Ishikawa (cell line): Measurements from ENCODE around the gene PAK5.

Source experiments
- CEBPB ChIP-seq: IDR thresholded peaks from 2 replicates; pipeline ENCODE4 v1.6.1; 2012
- CREB1 ChIP-seq: IDR thresholded peaks from 2 replicates; pipeline ENCODE4 v1.6.1; 2012; ENCODE audit warnings: low read depth
- EP300 ChIP-seq: IDR thresholded peaks from 2 replicates; pipeline ENCODE4 v1.6.1; 2012; ENCODE audit warnings: borderline replicate concordance
- MAX ChIP-seq: IDR thresholded peaks from 2 replicates; pipeline ENCODE4 v1.6.1; 2012
- NFIC ChIP-seq: IDR thresholded peaks from 2 replicates; pipeline ENCODE4 v1.6.1; 2012
- RAD21 ChIP-seq: IDR thresholded peaks from 2 replicates; pipeline ENCODE4 v1.6.1; 2012; ENCODE audit warnings: low read depth
- REST ChIP-seq: IDR thresholded peaks from 2 replicates; pipeline ENCODE4 v1.6.1; 2012; ENCODE audit warnings: low read depth, mild to moderate bottlenecking
- TAF1 ChIP-seq: IDR thresholded peaks from 2 replicates; pipeline ENCODE4 v1.6.1; 2012; ENCODE audit warnings: low read depth, mild to moderate bottlenecking
- TF ChIP-seq, protein P1 (sequence below): IDR thresholded peaks from 2 replicates; pipeline ENCODE4 v1.6.1; 2012

DNA sequence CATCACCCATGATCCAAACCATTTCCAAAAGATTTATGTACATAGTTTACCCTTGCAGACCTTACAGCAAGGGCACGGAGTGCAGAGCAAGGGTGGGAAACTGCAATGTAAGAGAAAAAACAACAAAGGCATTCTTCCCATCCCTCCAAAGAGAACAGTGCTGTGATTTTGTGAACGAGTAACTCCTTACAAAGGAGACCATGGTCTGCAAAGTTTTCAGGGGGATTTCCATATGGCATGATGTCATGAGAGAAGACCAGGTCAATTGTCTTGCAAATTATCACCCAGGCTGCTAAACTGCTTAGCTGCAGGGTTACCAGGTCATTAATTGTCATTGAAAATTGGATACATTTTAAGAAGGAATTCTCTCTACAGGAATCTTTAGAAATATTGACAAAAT lies 266.2 kb downstream of the PAK5 start:
- no peak for TF ChIP-seq MAX
- no peak for TF ChIP-seq EP300
- TF ChIP-seq REST: no peak
- no peak for TF ChIP-seq TAF1
- no peak for TF ChIP-seq CEBPB
- no peak for TF ChIP-seq RAD21
- TF ChIP-seq, protein P1, sequence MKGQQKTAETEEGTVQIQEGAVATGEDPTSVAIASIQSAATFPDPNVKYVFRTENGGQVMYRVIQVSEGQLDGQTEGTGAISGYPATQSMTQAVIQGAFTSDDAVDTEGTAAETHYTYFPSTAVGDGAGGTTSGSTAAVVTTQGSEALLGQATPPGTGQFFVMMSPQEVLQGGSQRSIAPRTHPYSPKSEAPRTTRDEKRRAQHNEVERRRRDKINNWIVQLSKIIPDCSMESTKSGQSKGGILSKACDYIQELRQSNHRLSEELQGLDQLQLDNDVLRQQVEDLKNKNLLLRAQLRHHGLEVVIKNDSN: no peak
- no peak for TF ChIP-seq CREB1
- no peak for TF ChIP-seq NFIC
